HepG2 (cell line): ENCODE measurements around the gene TUBGCP3. TPM values are rescaled to one million over a fixed set of nuclear protein-coding genes. Genes with fewer than 3 reads are reported as not detected.

Experiments
- ATAC-seq: fragments of 200-7000 bp; cut with Tn5 transposase; 3 replicates; pipeline ENCODE4 v1.9.1; 2020; ENCODE audit warnings: mild to moderate bottlenecking, moderate library complexity
- BruUV-seq: library from RNA; stranded (reverse); fragments of 400-500 nt; replicated peaks from 2 replicates; lab custom pipeline; 2021; lab: Mats Ljungman, UMichigan
- CTCF ChIA-PET: fragments of 300-600 bp; formaldehyde crosslinking; extraction: SDS; loops from one replicate; lab custom pipeline; 2021; ENCODE audit warnings: low total read pairs, inconsistent platforms, low intra/inter-chr PET ratio; lab: Yijun Ruan, JAX
- POLR2A ChIA-PET: fragments of 350-600 bp; sonication (Branson Sonifier 250); formaldehyde crosslinking; loops from one replicate; lab custom pipeline; 2020; ENCODE audit warnings: antibody characterized with exemption, inconsistent platforms; lab: Yijun Ruan, JAX
- DNase-seq: peaks from one replicate; pipeline ENCODE4 v3.0.0-alpha.2; 2015; ENCODE audit warnings: low spot score
- FAIRE-seq: peaks from 3 replicates; lab custom pipeline; 2011; peaks lifted over from hg19 to GRCh38; lab: Jason Lieb, UNC
- H2AFZ ChIP-seq: one replicate; pipeline ENCODE4 v1.6.1; 2011; ENCODE audit warnings: low read length, inconsistent platforms
- H3K27ac ChIP-seq: fragments of 300-600 bp; 3 replicates; pipeline ENCODE4 v1.8.0; 2011; ENCODE audit warnings: mixed run types, mild to moderate bottlenecking, mixed read lengths, low read length, inconsistent platforms; ENCODE audit not compliant: insufficient read depth; ENCODE audit errors: extremely low read length
- H3K27me3 ChIP-seq, 2 experiments: fragments of 200-600 bp in 1 of 2; 2 replicates in 1 of 2; 3 replicates in 1 of 2; pipeline versions ENCODE4 v1.6.0 to v1.8.0; 2011; ENCODE audit warnings: low read length in 2 of 2, mild to moderate bottlenecking in 2 of 2, moderate library complexity in 2 of 2, inconsistent platforms in 1 of 2; ENCODE audit not compliant: insufficient read depth in 2 of 2, control insufficient read depth in 1 of 2
- H3K36me3 ChIP-seq, 2 experiments: fragments of 200-600 bp in 1 of 2; replicated peaks in 1 of 2; 2 replicates in 1 of 2; 3 replicates in 1 of 2; pipeline versions ENCODE4 v1.5.1 to v1.8.0; 2011; ENCODE audit warnings: low read length in 2 of 2, inconsistent platforms in 1 of 2; ENCODE audit not compliant: insufficient read depth in 2 of 2, control insufficient read depth in 1 of 2
- H3K4me1 ChIP-seq: 2 replicates; pipeline ENCODE4 v1.5.1; 2012; ENCODE audit warnings: low read length, inconsistent platforms; ENCODE audit not compliant: insufficient read depth
- H3K4me2 ChIP-seq: 2 replicates; pipeline ENCODE4 v1.6.0; 2011; ENCODE audit warnings: low read depth, low read length, inconsistent platforms
- H3K4me3 ChIP-seq, 3 experiments: fragments of 200-600 bp in 1 of 3; sonication (generic), shearing (Covaris generic) in 1 of 3; replicated peaks in 1 of 3; 2 replicates each; pipeline ENCODE4 v1.5.1; 2011 to 2016; ENCODE audit warnings: low read length in 3 of 3, inconsistent platforms in 2 of 3, low read depth in 2 of 3, mild to moderate bottlenecking in 2 of 3, control low read depth in 1 of 3, mixed read lengths in 1 of 3; ENCODE audit not compliant: insufficient read depth in 1 of 3
- H3K79me2 ChIP-seq: one replicate; pipeline ENCODE4 v1.6.1; 2011; ENCODE audit warnings: low read length, inconsistent platforms; ENCODE audit not compliant: insufficient read depth
- H3K9ac ChIP-seq: 2 replicates; pipeline ENCODE4 v1.6.0; 2011; ENCODE audit warnings: mild to moderate bottlenecking, low read depth, low read length, inconsistent platforms; ENCODE audit not compliant: insufficient read depth
- H3K9me3 ChIP-seq: 2 replicates; pipeline ENCODE4 v1.5.1; 2012; ENCODE audit warnings: mild to moderate bottlenecking, low read length
- H4K20me1 ChIP-seq: 2 replicates; pipeline ENCODE4 v1.6.0; 2011; ENCODE audit warnings: inconsistent platforms, mild to moderate bottlenecking, low read length, moderate library complexity; ENCODE audit not compliant: insufficient read depth
- CENPBD1 ChIP-seq: sonication (generic); formaldehyde crosslinking; IDR thresholded peaks from 2 replicates; pipeline ENCODE4 v1.8.0; 2022; ENCODE audit warnings: missing genetic modification reagents, low read depth, mild to moderate bottlenecking, borderline replicate concordance
- E2F5 ChIP-seq: sonication (generic); formaldehyde crosslinking; conservative IDR thresholded peaks from 2 replicates; pipeline ENCODE4 v1.4.0; 2020; ENCODE audit warnings: missing genetic modification reagents
- GZF1 ChIP-seq: sonication (generic); formaldehyde crosslinking; IDR thresholded peaks from 2 replicates; pipeline ENCODE4 v1.5.1; 2020; ENCODE audit warnings: mild to moderate bottlenecking, missing genetic modification reagents
- HOXA3 ChIP-seq: sonication (generic); formaldehyde crosslinking; IDR thresholded peaks from 2 replicates; pipeline ENCODE4 v1.5.0; 2020; ENCODE audit warnings: missing genetic modification reagents
- NR2F1 ChIP-seq, 2 experiments: fragments of 450-650 bp in 1 of 2; formaldehyde crosslinking in 1 of 2; IDR thresholded peaks; 2 replicates each; pipeline versions ENCODE4 v1.5.0 to v1.6.1; 2016 to 2020; ENCODE audit warnings: mild to moderate bottlenecking in 1 of 2, missing compliant biosample characterization in 1 of 2, missing genetic modification reagents in 1 of 2, moderate library complexity in 1 of 2
- ZFYVE20 ChIP-seq: sonication (generic); formaldehyde crosslinking; IDR thresholded peaks from 2 replicates; pipeline ENCODE4 v1.8.0; 2023; ENCODE audit warnings: low read depth, mild to moderate bottlenecking, moderate library complexity, missing genetic modification reagents, borderline replicate concordance
- ZSCAN30 ChIP-seq: sonication (generic); formaldehyde crosslinking; IDR thresholded peaks from 2 replicates; pipeline ENCODE4 v1.5.0; 2020; ENCODE audit warnings: mild to moderate bottlenecking, missing genetic modification reagents
- WGBS: methylation state at CpG from one replicate; pipeline ENCODE4 v1.1.6; 2017; ENCODE audit warnings: low lambda C conversion rate; 5-methylcytosine and 5-hydroxymethylcytosine counted together
- in situ Hi-C: cut with HindIII; loops from 2 replicates; pipeline ENCODE4 v1.10.0; 2017; ENCODE audit warnings: low pct_unique_long_range_greater_than_20kb; ENCODE audit not compliant: extremely low pct_ligation_motif_present
- intact Hi-C: fragments of 100-400 bp; cut with micrococcal nuclease; formaldehyde crosslinking; loops from one replicate; pipeline ENCODE4 v1.10.0; 2022; ENCODE audit not compliant: unreplicated experiment
- polyA plus RNA-seq, 8 experiments: library from polyadenylated mRNA; depleted of rRNA in 3 of 8; stranded (reverse) in 7 of 8; unstranded in 1 of 8; fragments of >200 nt; fragmentation: Illumina TruSeq in 4 of 8; extraction: Trizol in 4 of 8; gene quantifications; 2 replicates each; pipeline versions ENCODE4 v1.2.1 to v1.2.3, GENCODE V29; 2011 to 2016; ENCODE audit warnings: low read depth in 4 of 8, missing spikeins in 1 of 8, mixed read lengths in 1 of 8; ENCODE audit not compliant: insufficient read depth in 1 of 8
- total RNA-seq, 5 experiments: library from RNA; depleted of rRNA; stranded (reverse); fragments of >200 nt; fragmentation: Illumina TruSeq; extraction: Trizol; gene quantifications; 2 replicates each; pipeline ENCODE4 v1.2.3, GENCODE V29; 2016; ENCODE audit warnings: low read depth in 1 of 5
- TF ChIP-seq, protein P1 (sequence below): sonication (generic); formaldehyde crosslinking; IDR thresholded peaks from 2 replicates; pipeline ENCODE4 v1.5.1; 2020; ENCODE audit warnings: missing genetic modification reagents, mild to moderate bottlenecking, borderline replicate concordance

Gene TUBGCP3
- total and polyA plus RNA-seq, 2 of the 13 experiments (the other 11 are each of a cell fraction or from before 2014, with no cell fraction given), result 12.6 to 15.5 TPM

DNA sequence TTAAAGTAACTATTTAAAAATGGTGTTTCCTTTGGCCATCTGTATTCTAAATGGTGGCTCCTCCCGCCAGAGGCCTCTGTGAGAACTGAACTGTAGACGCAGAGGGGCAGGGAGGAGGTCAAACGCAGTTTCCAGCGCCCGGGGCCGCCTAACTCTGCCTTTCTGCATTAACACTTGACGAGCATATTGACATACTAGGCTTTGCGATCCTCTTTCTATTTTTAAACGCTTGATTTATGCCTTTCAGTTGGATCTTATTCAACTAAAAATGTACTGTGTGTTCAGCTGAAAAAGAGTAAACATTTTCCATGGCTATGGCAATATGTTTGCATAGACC is 137.1 kb downstream of the TUBGCP3 start:
- no TSS peak for BruUV-seq

More for the DNA sequence above, 137.1 kb downstream of the TUBGCP3 start:
- 4% methylated on average over 9 of the region's 9 CpGs for WGBS
- DNase-seq, result no peak
- Histone ChIP-seq H3K9ac (no peak overlapping the region), H3K79me2 (no peaks in the 10 kb centered on the region), H2AFZ (no peak overlapping the region), H3K27me3 (peaks cover 22 to 95% of the 10 kb centered on the region in 2 experiments), H3K4me3 (no peak overlapping the region), H3K4me2 (no peak overlapping the region), H3K36me3 (no peaks in the 10 kb centered on the region), H3K9me3 (no peaks in the 10 kb centered on the region), H3K27ac (no peak overlapping the region), H4K20me1 (no peaks in the 10 kb centered on the region), H3K4me1 (no peaks in the 10 kb centered on the region)
- ATAC-seq, result no peak
- TF ChIP-seq ZFYVE20 (CRISPR knock-in tag) (no peak), GZF1 (no peak), CENPBD1 (CRISPR knock-in tag) (no peak), HOXA3 (CRISPR knock-in tag) (no peak), E2F5 (CRISPR knock-in tag) (no peak), NR2F1 (CRISPR knock-in tag; IDR thresholded peaks at IDR 0.05) (no peak), ZSCAN30 (CRISPR knock-in tag) (no peak)
- TF ChIP-seq, protein P1, sequence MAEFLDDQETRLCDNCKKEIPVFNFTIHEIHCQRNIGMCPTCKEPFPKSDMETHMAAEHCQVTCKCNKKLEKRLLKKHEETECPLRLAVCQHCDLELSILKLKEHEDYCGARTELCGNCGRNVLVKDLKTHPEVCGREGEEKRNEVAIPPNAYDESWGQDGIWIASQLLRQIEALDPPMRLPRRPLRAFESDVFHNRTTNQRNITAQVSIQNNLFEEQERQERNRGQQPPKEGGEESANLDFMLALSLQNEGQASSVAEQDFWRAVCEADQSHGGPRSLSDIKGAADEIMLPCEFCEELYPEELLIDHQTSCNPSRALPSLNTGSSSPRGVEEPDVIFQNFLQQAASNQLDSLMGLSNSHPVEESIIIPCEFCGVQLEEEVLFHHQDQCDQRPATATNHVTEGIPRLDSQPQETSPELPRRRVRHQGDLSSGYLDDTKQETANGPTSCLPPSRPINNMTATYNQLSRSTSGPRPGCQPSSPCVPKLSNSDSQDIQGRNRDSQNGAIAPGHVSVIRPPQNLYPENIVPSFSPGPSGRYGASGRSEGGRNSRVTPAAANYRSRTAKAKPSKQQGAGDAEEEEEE, result no peak
- intact Hi-C loops, result no loop called here
- ChIA-PET CTCF (no interaction called here), POLR2A (no interaction called here)
- no peak for FAIRE-seq
- in situ Hi-C loops, result no loop called here
